HG03457 (cell line): ENCODE results near the gene ETS1.

Experiments
- ATAC-seq: cut with Tn5 transposase; IDR thresholded peaks from one replicate; pipeline ENCODE4 v1.9.1; 2021; ENCODE audit warnings: moderate number of reproducible peaks; ENCODE audit not compliant: unreplicated experiment

The ETS1 gene

DNA sequence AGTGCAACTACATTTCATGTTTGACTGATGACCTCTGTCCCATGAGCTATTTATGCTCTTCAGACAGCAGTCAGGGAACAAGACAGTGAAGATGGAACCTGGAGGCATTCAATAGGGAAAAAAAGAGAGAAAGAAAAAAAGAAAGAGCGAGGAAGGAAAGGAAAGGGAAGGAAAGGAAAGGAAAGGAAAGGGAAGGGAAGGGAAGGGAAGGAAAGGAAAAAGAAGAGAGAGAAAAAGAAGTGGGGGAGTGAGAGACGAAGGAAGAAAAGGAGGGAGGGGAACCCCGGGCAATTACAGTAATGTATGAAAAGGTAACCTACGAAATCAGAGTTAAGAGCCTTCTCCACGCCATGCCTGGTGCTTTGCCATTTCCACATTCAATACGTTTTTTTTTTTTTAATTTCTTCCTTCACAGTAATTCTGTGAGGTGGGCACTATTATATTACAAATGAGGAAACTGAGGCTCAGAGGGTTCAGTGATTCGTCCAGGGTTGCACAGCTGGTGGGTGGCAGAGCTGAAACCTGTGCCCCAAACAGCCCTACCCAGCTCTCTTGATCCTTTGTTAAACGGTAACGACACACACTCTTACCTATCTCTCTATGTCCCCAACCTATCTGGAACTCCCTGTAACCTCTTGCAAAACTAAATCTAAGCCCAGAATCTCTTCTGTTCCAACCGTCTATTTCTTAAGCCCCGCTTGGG is 39.3 kb downstream of the ETS1 start:
- no peak for ATAC-seq

- no peak for ATAC-seq
Observed at GRCh38 chr11:128546916-128547315, 40.4 kb downstream of the ETS1 start.

DNA sequence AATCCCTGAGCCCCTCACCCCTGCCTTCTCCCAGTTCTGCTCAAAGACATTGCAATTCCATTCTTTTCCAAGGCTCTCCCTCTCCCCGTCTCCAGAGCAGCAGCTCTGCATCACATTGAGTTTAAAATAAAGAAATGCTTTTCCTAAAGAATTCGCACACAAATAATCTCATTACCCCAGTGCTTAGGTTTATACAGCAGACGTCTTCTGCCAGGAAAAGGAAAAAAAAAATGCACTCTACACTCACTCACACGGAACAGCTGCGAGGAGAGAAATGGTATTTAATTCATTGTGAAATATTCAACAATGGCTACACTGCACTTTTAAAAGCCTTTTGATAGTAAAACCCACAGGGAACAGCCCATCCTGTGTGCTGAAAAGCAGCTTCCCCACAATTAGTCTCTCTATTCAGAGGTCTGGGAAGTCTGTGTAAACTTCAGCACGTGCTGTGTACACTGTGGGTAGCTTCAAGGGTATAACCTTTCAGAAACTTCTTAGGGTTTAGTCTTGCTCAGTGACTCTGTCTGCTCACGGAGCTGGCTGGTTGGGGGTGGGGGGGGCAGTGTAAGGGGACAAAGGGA is 42.8 kb downstream of the ETS1 start:
- no peak for ATAC-seq

GRCh38 chr11:128540469-128540868 is 46.9 kb downstream of the ETS1 start:
- ATAC-seq, result no peak

- no peak for ATAC-seq
Observed at GRCh38 chr11:128536506-128536905, 50.9 kb downstream of the ETS1 start.

GRCh38 chr11:128535468-128536457 is 51.6 kb downstream of the ETS1 start:
- ATAC-seq, result no peak

DNA sequence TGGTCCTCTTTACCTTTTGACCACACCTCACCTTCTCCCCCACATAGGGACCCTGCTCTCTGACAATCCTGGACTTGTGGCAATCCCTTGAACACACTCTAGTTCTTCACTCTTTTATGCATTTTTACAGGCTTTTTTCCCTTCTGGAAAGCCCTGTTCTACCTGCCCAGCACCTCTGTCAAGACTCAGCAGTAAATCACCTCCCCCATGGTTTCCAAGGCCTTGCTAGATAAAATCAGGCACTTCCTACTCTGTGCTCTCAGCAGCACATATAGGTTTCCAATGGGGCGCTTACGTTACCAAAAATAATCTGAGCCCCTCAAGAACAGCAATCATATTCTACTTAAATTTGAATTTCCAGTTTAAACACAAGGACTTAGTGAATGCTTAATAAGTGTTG is 53.9 kb downstream of the ETS1 start:
- no peak for ATAC-seq

DNA sequence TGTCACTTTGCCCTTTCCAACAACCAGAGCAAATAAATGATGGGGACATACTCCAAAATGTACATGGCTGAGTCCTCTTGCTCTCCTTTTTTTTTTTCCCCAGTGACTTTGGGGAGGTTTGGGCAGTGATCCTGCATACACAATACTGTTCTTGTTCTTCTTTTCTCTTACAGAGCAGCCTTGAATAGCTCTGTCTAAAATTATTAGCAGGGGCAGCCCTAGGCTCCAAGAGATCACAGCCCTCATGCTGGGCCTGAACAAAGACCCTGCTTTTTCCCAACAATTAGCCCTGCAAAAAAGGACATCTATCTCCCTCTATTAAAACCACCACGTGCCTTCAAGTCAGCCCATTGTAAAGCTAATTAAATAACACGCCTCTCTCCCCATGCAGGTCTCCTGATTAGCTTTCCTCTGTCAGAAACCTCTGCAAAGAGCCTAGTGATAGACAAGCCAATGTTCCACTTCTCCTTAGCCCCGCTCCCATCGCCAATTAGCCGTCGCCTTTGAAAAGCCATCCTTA is 54.7 kb downstream of the ETS1 start:
- no peak for ATAC-seq

DNA sequence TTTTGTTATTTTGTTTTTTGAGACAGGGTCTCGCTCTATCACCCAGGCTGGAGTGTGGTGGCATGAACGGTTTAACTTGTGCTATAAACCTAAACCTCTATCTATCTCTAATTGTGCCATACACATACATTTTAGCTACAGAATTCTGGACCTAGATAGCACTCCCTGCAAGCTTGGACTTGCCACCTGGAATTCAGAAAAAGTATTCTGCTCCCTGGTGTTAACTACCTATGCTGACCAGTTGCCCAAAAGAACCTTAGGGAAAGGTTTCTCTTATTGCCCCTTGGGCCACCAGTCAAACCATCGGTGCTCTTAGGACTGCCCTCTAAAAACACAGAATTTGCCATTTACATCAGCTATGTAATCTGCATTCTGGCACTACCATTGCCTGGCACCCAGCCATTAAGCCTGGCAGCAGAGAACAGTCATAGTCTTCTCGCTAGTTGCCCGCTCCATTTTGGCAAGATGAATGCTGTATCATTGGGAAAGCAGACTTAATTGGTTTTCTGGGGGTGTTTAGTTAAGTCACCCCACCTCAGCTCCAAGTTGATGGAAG is 55.3 kb downstream of the ETS1 start:
- ATAC-seq, result no peak

- ATAC-seq, result no peak
Observed at GRCh38 chr11:128531588-128531987, 55.8 kb downstream of the ETS1 start.

GRCh38 chr11:128530118-128531074 is 57.0 kb downstream of the ETS1 start:
- no peak for ATAC-seq

DNA sequence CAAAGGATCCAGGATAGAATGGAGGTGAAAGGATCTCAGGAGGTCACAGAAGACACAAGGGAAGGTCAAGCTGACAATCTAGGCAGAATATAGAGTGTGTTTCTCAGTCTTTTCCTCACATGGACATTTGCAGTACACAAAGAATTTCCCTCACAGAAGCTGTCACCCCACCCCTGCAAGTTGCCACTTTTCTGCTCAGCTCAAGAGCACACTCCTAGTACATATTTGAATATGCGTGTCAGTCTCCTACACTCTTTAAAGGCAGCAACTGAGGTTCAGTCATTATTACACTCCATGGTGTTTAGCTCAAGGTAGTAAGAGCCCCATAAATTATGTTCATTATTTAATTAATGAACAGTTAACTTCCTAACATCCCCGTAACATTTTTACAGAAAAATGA is 59.1 kb downstream of the ETS1 start:
- ATAC-seq, result no peak

DNA sequence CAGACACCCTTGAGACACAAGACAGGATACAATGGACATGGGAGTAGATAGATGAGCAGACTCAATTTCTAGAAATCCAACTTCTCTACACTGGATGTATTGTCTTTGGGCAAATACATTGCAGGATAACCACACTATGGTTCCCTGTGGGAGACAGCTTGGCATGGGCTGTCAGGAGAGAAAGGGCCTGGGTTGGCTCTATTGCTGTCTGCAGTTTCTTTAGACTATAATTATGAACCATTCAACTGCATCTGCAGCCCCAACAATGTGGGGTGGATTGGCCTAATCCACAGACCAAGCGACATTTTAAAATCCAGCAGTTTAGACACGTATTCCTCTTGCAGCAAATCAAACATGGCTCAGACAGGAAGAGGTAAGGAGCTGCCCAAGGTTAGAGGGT is 60.3 kb downstream of the ETS1 start:
- no peak for ATAC-seq

GRCh38 chr11:128525411-128526243 is 61.7 kb downstream of the ETS1 start:
- ATAC-seq, result no peak

GRCh38 chr11:128524172-128524571 is 63.2 kb downstream of the ETS1 start:
- ATAC-seq, result no peak

DNA sequence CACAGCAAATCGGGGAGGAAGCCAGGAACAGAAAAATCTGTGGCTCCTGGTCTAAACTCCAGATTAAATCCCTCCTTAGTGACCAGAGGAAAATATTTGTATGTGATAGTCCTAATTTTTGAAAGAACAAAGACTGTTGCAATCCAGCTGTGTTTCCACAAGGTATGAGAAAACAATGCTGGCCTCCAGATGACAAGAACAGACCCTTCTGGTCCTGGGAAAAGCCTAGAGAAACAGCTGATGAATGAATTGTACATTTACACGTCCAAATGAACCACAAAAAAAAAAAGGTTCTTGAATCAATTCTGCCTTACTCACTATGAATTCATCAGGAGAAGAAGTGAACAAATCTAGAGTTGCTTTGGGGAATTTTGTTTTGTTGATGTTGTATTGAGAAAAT is 63.7 kb downstream of the ETS1 start:
- ATAC-seq, result no peak

- no peak for ATAC-seq
Observed at GRCh38 chr11:128522943-128523518, 64.3 kb downstream of the ETS1 start.

DNA sequence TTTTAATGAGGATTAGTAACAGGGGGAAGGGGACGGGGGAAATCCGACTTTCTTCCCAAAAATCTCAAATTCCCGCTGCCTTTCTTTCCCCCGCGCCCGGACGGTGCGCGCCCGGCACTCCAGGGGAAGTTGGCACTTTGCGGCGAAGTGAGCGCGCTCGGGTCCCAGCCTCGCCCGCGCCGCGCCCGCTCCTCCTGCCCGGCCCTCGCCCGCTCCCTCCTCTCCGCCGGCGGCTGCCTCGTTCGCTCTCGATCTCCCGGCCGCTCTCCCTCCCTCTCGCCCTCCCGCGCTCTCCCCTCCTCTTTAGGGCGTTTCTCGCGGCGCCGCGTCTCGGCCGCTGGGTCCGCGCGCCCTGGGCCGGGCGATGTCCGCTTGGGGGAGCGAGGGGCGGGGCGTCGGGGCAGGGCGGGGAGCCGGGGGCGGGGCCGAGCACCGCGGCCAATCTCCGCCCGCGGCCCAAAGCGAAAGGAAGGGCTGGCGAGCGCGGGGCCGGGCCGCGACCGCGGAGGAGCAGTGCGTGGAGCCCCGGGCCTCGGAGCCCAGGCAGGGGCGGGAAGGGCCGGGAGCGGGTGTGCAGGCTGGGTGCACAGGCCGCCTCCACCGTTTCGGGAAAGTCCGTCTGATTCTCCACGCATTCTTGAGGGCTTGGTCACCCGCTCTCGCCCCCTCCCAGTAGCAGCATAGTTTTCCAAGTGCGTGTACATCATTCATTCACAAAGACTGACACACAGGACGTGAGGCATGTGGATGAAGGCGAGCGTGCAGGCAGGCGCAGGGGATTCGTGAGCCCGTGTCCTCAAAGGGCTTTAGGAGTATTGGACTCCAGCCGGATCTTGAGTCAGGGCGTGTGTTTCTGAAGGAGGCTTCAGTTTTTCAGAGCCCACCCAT is 65.1 kb downstream of the ETS1 start:
- peak; percentile 59 for ATAC-seq
